HG03103 (cell line): ENCODE data around the gene SCAMP1.
"Not testable (repeated sequence)": the region's sequence is repeated elsewhere in the genome, so short reads cannot be mapped to it uniquely, and the experiment has no call there.

ENCODE experiments used
- ATAC-seq: cut with Tn5 transposase; IDR thresholded peaks from one replicate; pipeline ENCODE4 v1.9.1; 2021; ENCODE audit warnings: low read depth; ENCODE audit not compliant: unreplicated experiment

The SCAMP1 gene

DNA sequence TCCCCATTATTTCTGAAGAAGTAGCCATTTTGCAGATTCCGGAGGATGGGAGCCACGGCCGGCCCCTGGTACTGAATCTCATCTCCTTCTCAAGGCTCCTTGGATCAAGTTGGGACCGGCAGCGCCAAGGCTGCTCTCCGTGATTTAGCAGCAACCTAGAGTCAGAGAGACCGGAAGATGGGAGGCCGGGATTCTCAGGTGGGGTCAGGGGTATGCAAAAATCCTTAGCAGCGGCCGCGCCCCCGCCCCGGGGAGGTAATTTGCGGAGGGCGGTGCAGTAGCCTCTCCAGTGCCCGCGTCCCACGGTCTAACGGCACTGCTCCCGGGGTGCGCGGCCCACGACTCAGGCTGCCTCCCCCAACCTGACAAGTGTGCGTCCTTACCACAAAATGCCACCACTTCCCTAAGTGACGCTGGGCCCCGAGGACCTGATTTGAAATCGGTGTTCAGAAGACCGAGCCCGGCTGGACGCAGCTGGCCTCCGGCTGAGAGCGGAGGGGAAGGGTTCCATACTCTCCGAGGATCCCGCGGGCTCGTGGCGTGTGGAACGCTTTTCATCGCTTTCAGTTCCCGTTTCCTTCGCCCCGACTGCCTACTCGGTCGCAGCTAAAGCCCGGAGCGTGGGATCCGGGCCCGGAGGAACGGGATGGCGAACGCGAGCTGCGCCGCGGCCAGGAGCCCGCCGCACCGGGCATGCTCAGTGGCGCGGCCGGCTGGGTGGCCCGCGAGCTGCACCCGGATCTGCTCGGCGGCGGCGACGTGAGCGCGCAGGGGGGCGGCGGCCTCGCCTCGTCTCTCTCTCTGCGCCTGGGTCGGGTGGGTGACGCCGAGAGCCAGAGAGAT, at the start of gene SCAMP1:
Gene SCAMP1 (plus strand): TSS at position 787 of the 843 bp plus-strand sequence. CDS start 55 bp downstream, at position 842.
- ATAC-seq, result peak; percentile 66

- no peak for ATAC-seq
Measured at GRCh38 chr5:78317515-78317914, 42.9 kb upstream of the SCAMP1 start.

- ATAC-seq, result no peak
Measured at GRCh38 chr5:78318337-78318736, 42.1 kb upstream of the SCAMP1 start.

DNA sequence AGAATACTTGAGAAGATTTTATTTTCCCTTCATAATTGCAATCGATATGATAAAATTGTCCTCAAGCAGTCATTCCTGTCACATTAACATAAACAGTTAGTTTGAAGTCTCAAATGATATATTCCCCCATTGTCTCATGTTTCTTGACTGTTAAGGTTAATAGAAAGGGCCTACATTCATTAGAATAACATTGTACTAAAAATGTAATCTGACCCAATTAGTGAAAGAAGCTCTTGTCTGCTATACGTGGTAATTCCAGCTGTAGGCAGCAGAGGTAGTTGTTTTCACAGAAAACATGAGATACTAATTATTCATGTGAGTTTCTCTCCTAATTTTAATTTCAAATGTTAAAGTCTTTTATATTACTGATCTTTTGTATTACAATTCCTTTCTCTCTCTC, 40.0 kb upstream of the SCAMP1 start:
- no peak for ATAC-seq

DNA sequence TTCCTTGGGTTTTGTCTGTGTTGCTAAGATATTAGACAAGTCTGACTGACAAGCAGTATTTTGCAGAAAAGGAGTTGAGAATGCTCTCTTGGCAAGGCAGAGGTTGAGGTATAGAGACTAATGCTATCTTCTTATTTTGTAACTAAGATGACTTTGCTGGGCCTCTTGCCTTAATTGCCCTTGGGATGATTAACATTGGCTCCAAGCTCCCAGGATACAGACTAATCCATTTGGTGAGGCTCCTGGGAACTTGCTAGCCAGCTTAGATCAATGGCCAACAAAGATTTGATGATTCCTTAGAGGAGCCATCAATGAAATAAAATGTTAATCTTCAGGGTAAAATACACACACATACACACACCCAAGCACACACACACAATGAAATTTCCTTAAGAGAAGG, 37.2 kb upstream of the SCAMP1 start:
- no peak for ATAC-seq

- no peak for ATAC-seq
Measured at GRCh38 chr5:78326930-78327329, 33.5 kb upstream of the SCAMP1 start.

DNA sequence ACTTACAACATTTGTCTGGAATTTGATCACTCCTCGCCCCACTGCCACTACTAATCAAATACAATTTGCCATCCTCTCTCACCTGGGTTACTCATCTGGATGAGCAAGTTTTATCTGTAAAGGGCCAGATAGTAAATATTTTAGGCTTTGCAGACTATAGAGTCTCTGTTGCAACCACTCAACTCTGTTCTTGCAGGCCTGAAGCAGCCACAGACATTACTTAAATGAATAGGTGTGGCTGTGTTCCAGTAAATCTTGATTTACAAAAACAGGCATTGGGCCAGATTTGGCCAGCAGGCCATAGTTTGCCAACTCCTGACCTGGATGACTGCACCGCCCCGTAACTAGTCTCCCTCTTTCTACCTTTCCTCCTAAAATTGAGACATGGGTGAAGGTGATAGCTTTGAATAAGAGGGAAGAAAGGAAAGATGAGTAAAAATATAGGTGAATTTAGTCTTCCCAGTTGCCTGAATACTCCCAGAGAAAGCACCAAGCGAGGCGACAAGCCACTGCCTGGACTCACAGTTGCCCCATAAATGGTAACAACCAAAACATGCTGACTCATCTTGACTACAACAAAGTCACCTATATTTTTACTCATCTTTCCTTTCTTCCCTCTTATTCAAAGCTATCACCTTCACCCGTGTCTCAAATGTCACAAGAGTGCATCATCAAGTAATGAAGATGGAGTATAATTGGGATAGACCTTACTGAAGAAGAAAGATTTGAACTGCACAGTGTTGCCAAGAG, 32.5 kb upstream of the SCAMP1 start:
- no peak for ATAC-seq

DNA sequence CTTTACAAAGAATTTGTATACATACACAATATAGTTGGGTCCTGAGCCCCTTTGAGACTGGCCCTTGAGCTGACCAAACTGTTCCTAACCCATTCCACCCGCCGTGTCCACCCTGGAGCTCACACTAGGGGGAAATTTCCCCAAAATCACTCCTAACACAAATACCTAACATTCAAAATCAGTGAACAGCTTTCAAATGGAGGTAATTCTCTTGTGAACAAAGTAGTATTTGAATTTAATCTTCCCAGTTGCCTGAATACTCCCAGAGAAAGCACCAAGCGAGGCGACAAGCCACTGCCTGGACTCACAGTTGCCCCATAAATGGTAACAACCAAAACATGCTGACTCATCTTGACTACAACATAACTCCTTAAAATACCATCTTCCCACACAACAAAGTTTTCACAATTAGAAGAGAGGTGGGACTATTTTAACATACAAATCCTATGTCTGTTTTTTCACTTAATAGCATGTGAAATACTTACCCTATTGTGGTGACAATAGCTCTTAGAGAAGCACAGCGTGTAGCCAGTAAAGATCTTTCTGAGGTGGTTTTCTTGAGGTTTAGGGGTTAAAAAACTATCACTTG, 31.7 kb upstream of the SCAMP1 start:
- no peak for ATAC-seq

DNA sequence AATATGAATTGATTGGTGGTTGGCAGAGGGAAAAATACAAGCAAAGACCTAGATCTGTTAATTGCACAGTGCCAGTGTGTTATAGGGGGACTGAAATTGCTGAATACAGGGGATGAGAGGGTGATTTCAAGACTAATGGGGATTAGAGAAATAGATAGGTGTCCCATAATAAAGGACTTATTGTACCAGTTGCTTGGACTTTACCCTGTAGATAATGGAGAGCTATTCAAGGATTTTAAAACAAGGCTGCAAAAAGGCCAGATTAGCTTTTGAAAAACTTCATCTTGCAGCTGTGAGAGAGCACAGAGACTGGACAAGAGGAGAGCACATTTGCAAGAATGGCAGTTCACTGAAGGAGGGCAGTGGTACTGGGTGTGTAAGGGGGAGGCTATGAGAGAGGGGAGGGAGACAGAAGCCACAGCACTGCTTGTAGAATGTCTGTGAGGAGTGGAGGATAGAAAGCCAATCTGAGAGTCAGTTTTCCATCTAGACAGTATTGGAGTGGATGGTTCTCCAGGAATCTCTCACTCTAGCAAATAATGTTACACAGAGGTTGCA, 28.8 kb upstream of the SCAMP1 start:
- no peak for ATAC-seq

- no peak for ATAC-seq
Measured at GRCh38 chr5:78334811-78335210, 25.6 kb upstream of the SCAMP1 start.

DNA sequence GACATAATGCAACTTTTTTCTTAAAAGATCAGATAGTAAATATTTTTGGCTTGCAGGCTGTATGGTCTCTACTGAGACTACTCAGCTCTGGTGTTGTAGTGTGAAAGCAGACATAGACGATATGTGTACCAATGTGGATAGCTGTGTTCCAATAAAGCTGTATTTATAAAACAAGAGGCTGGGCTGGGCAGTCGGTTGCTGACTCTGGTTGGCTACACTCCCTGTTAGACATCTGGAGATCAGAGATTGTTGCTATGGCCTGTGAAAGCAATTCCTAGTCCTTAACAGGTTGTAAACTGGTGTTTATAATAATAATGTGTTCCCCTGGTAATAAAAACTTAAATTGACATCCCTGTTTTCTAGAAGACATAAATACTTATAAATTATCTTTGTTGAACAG, 24.4 kb upstream of the SCAMP1 start:
- ATAC-seq, result no peak

DNA sequence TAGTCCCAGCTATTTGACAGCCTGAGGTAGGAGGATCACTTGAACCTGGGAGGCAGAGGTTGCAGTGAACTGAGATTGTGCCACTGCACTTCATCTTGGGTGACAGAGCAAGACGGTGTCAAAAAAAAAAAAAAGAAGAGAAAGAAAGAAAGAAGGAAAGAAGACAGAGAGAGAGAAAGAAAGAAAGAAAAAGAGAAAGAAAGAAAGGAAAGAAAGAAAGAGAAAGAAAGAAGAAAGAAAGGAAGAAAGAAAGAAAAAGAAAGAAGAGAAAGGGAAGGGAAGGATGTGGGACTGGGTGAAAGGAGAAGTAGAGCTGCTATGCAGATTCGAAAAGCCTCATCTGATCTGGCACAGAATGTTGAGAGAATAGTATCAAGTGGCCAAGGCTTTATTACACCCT, 23.7 kb upstream of the SCAMP1 start:
- ATAC-seq, result no peak

DNA sequence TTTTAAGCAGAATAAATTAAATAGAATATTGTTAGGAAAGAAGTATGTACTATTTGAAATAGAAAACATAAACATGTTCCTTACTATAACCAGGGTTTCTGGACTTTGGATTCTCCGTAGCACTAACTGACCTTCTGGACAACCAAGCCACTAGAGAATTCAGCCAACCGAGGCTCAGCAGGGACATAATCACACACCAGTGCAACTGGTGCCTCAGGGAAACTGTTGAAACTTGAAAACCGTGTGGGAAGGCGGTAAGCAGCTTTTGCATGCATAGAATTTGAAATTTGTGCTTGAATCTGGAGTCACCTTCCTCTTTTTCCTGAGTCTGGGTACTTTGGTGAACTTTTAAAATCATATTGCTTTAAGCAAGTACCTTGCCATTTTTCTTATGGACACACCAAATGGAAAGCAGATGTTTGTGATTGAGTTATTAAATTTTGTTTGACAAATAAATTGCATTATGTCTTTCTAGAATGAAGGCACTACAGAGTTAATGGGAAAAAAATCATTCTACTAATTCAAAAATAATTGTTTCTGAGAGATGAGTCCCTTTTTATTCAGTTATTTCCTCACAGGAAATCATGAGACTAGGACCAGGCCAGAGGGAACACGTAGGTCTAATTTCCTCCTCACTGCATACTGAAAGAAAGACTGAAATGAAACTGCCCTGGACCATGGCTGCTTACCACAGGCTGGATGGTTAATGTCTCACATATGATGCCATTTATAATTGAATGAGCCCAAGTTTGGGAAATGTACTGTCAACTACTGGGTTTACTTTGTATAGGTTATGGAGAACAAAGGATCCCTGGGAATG, 20.6 kb upstream of the SCAMP1 start:
- ATAC-seq, result no peak

DNA sequence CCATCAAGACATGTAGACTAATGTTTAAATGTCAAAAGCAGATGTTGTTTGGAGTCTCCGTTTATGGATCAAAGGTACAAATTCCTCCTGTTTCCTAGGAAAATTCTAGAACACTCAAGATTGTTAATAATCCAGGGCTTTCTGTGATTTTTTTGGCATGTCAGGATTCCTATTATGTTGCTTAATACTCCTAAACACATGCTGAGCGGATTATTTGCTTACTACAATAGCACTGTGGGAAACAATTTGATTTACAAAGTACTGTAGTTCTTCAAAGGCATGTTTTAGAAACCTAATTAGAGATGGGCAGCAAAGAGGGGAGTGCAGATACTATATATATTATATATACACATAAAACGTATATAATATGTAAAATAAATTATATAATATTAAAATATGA, 19.0 kb upstream of the SCAMP1 start:
- no peak for ATAC-seq

GRCh38 chr5:78345485-78345884, 14.9 kb upstream of the SCAMP1 start:
- no peak for ATAC-seq

GRCh38 chr5:78353520-78353919, 6.9 kb upstream of the SCAMP1 start:
- no peak for ATAC-seq

DNA sequence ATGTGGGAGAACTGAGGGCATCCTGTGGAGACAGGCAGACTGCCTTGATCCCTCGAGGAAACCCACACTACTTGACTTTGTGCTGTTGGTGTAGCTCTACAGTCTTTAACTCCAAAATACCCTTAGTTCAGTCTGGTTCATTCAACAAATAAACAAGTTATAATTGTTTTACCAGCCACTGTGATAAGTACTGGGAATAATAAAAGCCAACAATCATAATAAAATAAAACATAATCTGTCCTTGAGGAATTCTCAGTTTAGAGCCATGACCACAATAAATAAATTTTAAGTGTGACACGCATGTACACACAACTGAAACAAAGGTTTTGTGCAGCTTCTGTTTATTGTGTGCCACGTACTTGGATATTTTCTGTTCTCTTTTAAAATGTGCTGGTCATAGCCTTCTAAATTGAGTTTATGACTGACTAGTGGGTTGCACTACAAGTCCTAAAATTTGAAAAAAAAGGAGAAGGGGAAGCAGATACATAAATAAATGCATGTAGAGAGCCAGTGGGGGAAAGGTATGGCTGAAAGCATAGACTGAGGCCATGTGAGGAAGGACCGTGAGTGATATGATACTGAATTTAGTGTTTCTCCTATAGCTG, 6.2 kb upstream of the SCAMP1 start:
- no peak for ATAC-seq

DNA sequence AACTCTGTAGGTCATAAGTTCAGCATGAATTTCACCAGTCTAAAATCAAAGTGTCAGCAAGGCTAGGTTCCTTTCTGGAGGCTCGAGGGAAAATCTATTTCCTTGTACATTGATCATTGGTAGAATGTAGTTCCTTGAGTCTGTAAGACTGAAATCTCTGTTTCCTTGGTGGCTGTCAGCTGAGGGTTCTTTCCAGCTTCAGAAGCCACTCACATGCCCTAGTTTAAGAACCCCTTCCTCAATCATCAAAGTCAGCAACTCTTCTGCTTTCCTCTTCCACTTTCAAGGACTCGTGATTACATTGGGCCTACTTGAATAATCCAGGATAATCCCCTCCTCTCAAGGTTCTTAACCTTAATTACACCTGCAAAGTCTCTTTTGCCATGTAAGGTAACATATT, 4.9 kb upstream of the SCAMP1 start:
- no peak for ATAC-seq

- ATAC-seq, result not testable (repeated sequence)
Measured at GRCh38 chr5:78359455-78359830, 974 bp upstream of the SCAMP1 start.

DNA sequence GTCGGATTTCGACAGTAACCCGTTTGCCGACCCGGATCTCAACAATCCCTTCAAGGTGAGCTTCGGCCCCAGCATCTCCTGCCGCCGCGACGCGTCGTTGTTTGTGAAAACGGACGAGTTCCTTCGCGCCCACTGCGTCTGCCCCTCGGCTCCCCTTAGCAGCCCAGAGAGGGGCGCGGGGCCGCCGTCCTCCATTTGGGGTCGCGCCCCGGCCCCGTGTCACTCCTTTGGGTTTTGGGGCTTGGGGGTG, 182 bp downstream of the SCAMP1 start:
- ATAC-seq, result no peak
